Kidney (tissue), 14 donors: ENCODE measurements around the gene CMTM2. TPM values are rescaled to one million over a fixed set of nuclear protein-coding genes. Genes with fewer than 3 reads are reported as not detected.

Experiments used
- DNase-seq, 5 donors: peaks; one replicate each; pipeline ENCODE4 v3.0.0-alpha.2; 2013 to 2020
- FAIRE-seq: peaks from 2 replicates; lab custom pipeline; 2012; peaks lifted over from hg19 to GRCh38; lab: Jason Lieb, UNC
- H3K27ac ChIP-seq, 2 donors: one replicate each; pipeline ENCODE4 v1.7.0; 2013; ENCODE audit warnings: low read depth in 2 of 2, low read length in 2 of 2, inconsistent platforms in 1 of 2
- H3K27me3 ChIP-seq: one replicate; pipeline ENCODE4 v1.7.1; 2013; ENCODE audit warnings: low read length, inconsistent platforms; ENCODE audit not compliant: control insufficient read depth, insufficient read depth
- H3K36me3 ChIP-seq, 3 donors: one replicate each; pipeline versions ENCODE4 v1.7.0 to v1.7.1; 2013; ENCODE audit warnings: low read length in 3 of 3, control low read depth in 1 of 3, inconsistent platforms in 1 of 3; ENCODE audit not compliant: insufficient read depth in 3 of 3, control insufficient read depth in 2 of 3
- H3K4me1 ChIP-seq, 3 donors: one replicate each; pipeline versions ENCODE4 v1.7.0 to v1.7.1; 2013; ENCODE audit warnings: low read length in 3 of 3, inconsistent platforms in 1 of 3, low read depth in 1 of 3; ENCODE audit not compliant: control insufficient read depth in 2 of 3, insufficient read depth in 2 of 3
- H3K4me3 ChIP-seq, 3 donors: one replicate each; pipeline versions ENCODE4 v1.7.0 to v1.8.1; 2013; ENCODE audit warnings: low read length in 3 of 3, control low read depth in 1 of 3, inconsistent platforms in 1 of 3
- H3K9ac ChIP-seq, 3 donors: one replicate each; pipeline versions ENCODE4 v1.7.0 to v1.7.1; 2013; ENCODE audit warnings: low read length in 3 of 3, control low read depth in 1 of 3, inconsistent platforms in 1 of 3
- H3K9me3 ChIP-seq, 3 donors: one replicate each; pipeline versions ENCODE4 v1.7.0 to v1.7.1; 2013; ENCODE audit warnings: low read length in 3 of 3, control low read depth in 1 of 3, inconsistent platforms in 1 of 3; ENCODE audit not compliant: control insufficient read depth in 2 of 3, insufficient read depth in 1 of 3
- intact Hi-C: fragments of 100-400 bp; cut with DNase I; formaldehyde crosslinking; loops from one replicate; pipeline ENCODE4 v1.11.1; 2022
- polyA plus RNA-seq: library from polyadenylated mRNA; stranded (reverse); fragments of 350-450 nt; fragmentation: Illumina TruSeq; extraction: RNeasy Lipid Tissue Mini Kit (QIAGEN cat#74804); gene quantifications from one replicate; pipeline ENCODE4 v1.2.3, GENCODE V29; 2014; ENCODE audit warnings: low read depth, low replicate concordance; ENCODE audit not compliant: insufficient read depth
- total RNA-seq: library from RNA; stranded (reverse); fragmentation: NEBNext Ultra II Directional; extraction: Animal tissue kit (Norgen Biotek cat#: 25700); gene quantifications from one replicate; pipeline ENCODE4 v1.2.1, GENCODE V29; 2021
- TF ChIP-seq, protein P1 (sequence below): IDR thresholded peaks from 3 replicates; pipeline ENCODE4 v1.5.1; 2012; ENCODE audit warnings: mild to moderate bottlenecking, moderate library complexity, borderline replicate concordance; ENCODE audit not compliant: insufficient read depth; ENCODE audit errors: extremely low read depth
- donor health status: control.
- donor health status: control.
- donor health status: control.
- donor health status: control.
- donor health status: control.
- donor health status: DM: yes; HTN: yes; CAD: no.
- donor health status: Normal renal cell carcinoma (clear cell type).

CMTM2 gene
- total and polyA plus RNA-seq, 2 donors from 2014 or later: 0.25 TPM; not detected in 1

DNA sequence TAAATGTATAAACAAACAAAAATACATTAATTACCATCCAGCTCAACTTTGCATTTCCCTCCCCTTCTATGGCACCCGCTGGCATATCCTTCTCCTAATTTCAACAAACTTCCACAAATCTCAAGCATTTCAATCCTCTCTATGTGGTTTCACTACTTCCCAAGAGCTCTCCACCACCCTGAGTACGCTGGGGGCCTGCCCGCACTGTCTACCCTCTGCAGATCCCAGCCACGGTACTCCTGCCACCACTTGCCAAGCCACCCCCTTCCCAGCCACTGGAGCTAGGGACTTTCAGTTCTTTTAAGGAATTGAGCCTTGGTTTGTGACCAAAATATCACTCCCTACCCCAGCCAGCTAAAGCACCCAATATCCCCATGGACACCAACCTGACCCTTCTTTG, 31.2 kb upstream of the CMTM2 start:
- TF ChIP-seq, protein P1, sequence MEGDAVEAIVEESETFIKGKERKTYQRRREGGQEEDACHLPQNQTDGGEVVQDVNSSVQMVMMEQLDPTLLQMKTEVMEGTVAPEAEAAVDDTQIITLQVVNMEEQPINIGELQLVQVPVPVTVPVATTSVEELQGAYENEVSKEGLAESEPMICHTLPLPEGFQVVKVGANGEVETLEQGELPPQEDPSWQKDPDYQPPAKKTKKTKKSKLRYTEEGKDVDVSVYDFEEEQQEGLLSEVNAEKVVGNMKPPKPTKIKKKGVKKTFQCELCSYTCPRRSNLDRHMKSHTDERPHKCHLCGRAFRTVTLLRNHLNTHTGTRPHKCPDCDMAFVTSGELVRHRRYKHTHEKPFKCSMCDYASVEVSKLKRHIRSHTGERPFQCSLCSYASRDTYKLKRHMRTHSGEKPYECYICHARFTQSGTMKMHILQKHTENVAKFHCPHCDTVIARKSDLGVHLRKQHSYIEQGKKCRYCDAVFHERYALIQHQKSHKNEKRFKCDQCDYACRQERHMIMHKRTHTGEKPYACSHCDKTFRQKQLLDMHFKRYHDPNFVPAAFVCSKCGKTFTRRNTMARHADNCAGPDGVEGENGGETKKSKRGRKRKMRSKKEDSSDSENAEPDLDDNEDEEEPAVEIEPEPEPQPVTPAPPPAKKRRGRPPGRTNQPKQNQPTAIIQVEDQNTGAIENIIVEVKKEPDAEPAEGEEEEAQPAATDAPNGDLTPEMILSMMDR: no peak
- no peaks in the 10 kb centered on the region for H3K36me3 ChIP-seq
- intact Hi-C loops: no loop called here
- no peak for DNase-seq
- H3K27ac ChIP-seq: no peak overlapping the region
- H3K27me3 ChIP-seq: no peaks in the 10 kb centered on the region
- H3K9ac ChIP-seq: no peak overlapping the region
- H3K4me3 ChIP-seq: no peak overlapping the region
- FAIRE-seq: no peak
- H3K4me1 ChIP-seq: peaks cover 0 to 23% (median 14%) of the 10 kb centered on the region in 3 donors
- H3K9me3 ChIP-seq: no peaks in the 10 kb centered on the region

DNA sequence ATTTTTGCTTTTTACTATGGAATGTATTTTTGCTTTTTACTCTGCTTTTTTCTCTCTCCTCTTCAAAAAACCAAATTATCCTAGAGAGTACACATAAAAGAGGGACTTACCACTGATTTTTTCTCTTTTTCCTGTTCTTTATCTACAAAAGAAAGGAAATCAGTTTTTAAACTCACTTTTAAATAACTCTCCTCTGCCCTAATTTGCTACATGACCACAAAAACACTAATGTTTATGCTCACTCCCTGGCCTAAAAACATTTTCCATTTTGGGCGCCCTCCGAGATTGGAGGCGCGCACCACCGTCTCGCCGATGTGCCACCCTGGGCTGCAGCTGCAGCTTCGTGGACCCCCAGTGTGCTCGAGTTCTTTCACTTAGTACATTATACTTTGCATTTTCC, 30.4 kb upstream of the CMTM2 start:
- Histone ChIP-seq H3K9ac (peak overlapping the region; percentile 57 to 98 (median 94)), H3K4me3 (peak overlapping the region; percentile 67 to 88 (median 83)), H3K27me3 (no peaks in the 10 kb centered on the region), H3K9me3 (no peaks in the 10 kb centered on the region), H3K4me1 (peaks cover 0 to 23% (median 16%) of the 10 kb centered on the region in 3 donors), H3K36me3 (no peaks in the 10 kb centered on the region), H3K27ac (peak overlapping the region; percentile 93 to 95)
- FAIRE-seq: no peak
- intact Hi-C loops: no loop called here
- DNase-seq: peak in 1 of 5 donors; percentile 27
- TF ChIP-seq, protein P1: no peak

DNA sequence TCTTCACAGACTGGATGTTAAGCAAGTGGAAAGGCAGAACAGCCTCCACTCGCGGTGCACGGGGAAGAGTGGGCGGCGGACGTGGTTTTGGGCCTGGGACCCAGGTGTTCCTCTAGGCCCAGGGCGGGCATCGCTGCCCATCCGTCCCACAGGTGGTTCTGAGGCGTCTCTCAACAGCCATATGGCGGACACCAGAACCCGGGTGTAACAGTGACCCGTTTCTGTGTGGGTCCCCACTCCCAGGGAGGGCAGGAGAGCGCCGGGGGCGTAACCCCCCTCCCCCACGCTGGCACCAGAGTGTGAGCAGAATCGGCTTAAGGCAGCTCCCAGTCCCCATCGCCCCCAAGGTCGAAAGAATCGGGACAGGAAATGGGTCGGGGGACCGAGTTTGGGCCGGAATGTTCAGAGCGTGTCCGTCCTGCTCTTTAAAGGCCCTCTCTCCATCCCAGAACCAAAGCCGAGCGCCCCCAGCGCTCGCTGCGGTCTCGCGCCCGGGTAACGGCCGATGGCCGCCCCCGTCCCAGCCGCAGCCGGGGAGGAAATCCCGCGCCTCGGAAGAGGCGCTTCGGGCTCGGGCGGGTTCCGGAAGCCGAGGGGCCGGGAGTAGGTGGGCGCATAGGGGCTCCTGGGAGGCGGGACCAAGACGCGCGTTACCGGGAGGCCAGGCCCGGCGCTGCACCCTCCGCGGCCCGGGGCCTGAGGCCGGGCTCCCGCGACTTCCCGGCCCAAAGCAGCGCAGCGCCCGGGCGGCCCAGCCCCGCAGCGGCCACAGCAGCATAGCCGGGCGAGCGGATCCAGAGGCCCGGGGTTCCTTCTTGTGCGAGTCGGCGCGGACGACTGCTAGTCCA, 29.8 kb upstream of the CMTM2 start, which contains the start of gene TK2:
Gene TK2 (minus strand): TSS at position 839 of the 848 bp plus-strand sequence. CDS start 61 bp downstream, at position 778.
- no peak for FAIRE-seq
- Histone ChIP-seq H3K36me3 (no peaks in the 10 kb centered on the region), H3K4me1 (peaks cover 0 to 23% (median 16%) of the 10 kb centered on the region in 3 donors), H3K9me3 (no peaks in the 10 kb centered on the region), H3K4me3 (peak within 1 kb of the TSS; percentile 67 to 88 (median 83)), H3K27ac (peak within 1 kb of the TSS; percentile 93 to 95), H3K9ac (peak within 1 kb of the TSS; percentile 57 to 98 (median 94)), H3K27me3 (no peaks in the 10 kb centered on the region)
- TF ChIP-seq, protein P1: no peak
- DNase-seq: peak; percentile 86 to 94 (median 89)
- intact Hi-C loops: no loop called here
